Right hindlimb (tissue), 1 donor: ENCODE data around the gene KRTAP5-1.

Source experiments
- DNase-seq: peaks from one replicate; pipeline ENCODE4 v3.0.0-alpha.2; 2018

KRTAP5-1 gene

DNA sequence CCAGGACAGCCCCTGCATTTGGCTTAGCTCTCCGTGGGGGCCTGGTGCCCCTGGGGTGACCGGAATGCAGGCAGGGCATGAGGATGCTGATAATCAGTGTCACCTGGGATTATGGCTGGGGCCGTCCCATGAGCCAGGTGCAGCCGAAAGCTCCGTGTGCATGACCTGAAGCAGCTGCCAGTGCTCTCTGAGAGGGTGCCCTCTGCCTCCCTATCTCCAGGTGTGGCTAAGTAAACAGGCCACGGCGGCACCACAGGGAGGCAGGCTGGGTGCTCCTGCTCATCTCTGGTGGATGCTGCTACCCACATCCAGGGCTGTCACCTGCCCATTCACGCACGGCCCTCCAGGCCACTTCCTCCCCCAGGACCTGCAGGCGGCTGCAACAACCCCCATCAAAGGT lies 42.8 kb downstream of the KRTAP5-1 start:
- no peak for DNase-seq

DNA sequence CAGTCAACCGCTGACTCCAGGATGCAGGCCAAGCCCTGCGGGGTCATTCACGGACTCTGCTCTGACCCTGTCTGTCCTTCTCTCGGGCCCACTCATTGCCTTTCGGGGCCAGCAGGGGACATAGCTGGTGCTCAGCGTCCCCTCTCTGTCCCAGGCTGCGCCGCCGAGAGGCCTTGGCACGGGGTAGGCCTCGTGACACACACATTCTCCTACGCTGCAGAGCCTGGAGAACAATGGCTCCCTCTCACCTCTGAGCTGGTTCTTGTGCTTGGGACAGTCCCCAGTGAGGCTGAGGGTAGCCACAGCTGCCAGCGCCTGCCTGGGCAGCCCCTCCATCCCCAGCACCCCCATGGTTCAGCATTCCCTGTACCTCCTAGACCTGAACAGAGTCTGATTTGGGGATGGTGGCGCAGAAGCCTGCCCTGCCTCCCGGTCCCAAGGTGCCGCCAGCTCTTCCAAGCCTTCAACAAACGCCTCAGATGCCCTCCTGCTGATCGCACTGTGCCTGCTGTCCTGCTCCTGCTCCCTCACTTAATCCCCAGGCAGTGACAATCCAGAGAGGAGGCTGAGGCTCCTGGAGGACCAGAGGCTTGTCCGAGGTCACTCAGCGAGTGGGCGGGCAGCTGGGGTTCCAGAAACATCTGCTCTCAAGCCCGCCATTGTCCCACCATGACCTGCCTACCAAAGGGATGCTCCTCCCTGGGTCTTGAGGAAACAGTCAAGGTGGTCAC lies 43.4 kb downstream of the KRTAP5-1 start:
- DNase-seq = no peak

DNA sequence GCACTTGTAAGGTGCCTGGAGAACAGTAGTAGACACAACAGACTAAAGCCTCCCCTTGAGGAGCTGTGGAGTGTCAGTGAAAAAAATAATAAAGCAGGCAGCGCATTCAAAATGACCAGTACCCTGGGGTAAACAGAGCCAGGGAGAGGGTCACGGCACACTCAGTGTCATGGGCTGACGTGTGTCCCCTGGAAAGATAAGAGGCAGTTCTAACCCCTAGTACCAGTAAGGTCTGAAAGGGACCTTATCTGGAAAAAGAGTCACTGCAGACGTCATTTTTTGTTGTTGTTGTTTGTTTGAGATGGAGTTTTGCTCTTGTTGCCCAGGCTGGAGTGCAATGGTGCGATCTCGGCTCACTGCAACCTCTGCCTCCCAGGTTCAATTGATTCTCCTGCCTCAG lies 45.0 kb downstream of the KRTAP5-1 start:
- DNase-seq = no peak

DNA sequence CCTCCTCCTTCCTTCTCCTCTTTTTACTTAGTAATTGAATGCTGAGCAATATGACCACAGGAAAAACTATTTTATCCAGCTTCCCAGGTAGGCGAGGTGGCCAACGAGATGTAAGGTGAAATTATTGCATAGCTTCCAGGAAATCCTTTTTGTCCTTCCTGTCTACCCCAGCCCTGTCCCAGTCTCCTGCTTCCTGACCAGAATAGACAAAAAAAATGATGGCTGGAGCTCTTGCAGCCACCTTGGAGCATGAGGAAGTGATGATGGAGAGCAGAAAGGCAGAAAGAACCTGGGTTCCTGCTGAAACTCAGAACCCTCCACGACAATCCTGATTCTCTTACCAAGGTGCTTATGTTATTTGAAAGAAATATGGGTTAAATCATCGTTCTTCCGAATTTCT lies 46.9 kb downstream of the KRTAP5-1 start:
- no peak for DNase-seq

DNA sequence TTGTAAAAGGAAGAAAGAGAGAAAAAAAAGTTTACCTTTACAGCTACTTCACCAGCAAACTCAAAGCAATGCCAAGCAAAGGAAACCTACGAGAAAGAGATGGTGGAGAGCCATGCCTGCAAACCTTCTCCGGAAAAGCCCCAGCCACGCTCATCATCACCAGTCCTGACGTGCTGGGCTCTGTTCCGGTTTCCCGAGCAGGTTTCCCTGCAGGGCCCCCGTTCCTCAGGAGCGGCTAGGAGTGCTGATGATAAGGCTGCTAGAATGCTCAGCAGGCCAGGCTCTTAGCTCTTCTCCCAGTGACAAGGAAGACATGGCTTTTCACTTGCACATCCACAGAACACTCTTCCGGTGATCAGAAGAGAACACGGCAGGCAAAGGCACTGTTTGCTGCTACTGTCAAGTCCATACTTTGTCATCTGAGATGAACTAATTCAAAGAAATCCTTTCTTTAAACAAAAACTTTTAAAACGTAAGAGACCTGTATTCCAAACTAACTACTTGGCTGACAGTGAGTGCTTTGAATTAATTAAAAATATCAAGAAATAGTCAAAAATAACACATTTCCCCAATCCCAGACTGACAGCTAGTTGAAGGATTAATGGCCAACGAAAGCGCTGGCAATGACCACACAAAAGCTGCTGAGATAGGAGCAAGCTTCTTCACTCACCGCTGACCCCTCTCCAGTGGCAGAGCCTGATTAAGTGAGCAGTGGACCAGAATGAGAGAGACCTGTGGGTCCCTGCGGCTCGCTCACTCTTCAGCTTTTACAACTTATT lies 48.8 kb downstream of the KRTAP5-1 start:
- DNase-seq = no peak

DNA sequence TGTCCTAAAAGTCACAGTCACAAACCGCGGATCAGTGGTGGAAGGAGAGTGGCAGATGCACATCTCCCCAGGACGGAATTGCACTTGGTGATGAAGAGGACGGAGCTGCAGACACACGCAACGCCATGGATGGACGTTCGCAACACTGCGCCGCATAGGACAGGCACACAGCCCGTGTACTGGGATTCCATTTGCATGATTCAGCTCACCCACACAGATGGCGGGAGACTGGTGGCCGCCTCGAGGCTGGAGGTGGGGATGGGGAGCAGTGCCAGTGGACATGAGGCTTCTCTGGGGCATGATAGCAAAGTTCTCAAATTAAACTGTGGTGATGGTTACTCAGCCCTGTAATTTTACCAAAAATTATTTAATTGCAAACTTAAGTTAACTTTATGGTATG lies 50.4 kb downstream of the KRTAP5-1 start:
- DNase-seq = no peak
